Colonic mucosa (tissue), 4 donors: Measurements from ENCODE around the gene CEP43. TPM values are rescaled to one million over a fixed set of nuclear protein-coding genes. Genes with fewer than 3 reads are reported as not detected.

Source experiments
- DNase-seq: peaks from one replicate; pipeline ENCODE4 v3.0.0-alpha.2; 2020
- H3K27ac ChIP-seq: fragments of 200-600 bp; one replicate; pipeline ENCODE4 v1.8.0; 2021
- H3K27me3 ChIP-seq: fragments of 200-600 bp; one replicate; pipeline ENCODE4 v1.8.0; 2021
- H3K36me3 ChIP-seq: fragments of 200-600 bp; one replicate; pipeline ENCODE4 v1.8.0; 2021
- H3K4me1 ChIP-seq: fragments of 200-600 bp; one replicate; pipeline ENCODE4 v1.8.0; 2021; ENCODE audit warnings: mild to moderate bottlenecking
- H3K4me3 ChIP-seq: fragments of 200-600 bp; one replicate; pipeline ENCODE4 v1.8.0; 2021
- H3K9ac ChIP-seq, 2 donors: one replicate each; pipeline ENCODE4 v1.7.0; 2013; ENCODE audit warnings: control low read depth in 2 of 2, low read depth in 2 of 2, low read length in 2 of 2
- H3K9me3 ChIP-seq: fragments of 200-600 bp; one replicate; pipeline ENCODE4 v1.8.0; 2021
- CTCF ChIP-seq: fragments of 200-600 bp; IDR thresholded peaks from one replicate; pipeline ENCODE4 v1.8.0; 2022; ENCODE audit warnings: antibody characterized with exemption, mild to moderate bottlenecking
- intact Hi-C: fragments of 100-400 bp; cut with DNase I; formaldehyde crosslinking; loops from one replicate; pipeline ENCODE4 v1.14.1; 2022
- microRNA-seq: library from miRNA; unstranded; fragments of <30 nt; microRNA quantifications from one replicate; pipeline ENCODE4, GENCODE V29; 2019
- total RNA-seq, 2 donors: library from RNA; stranded (reverse); fragmentation: NEBNext Ultra II Directional in 1 of 2; extraction: Animal tissue kit (Norgen Biotek cat#: 25700) in 1 of 2; gene quantifications; one replicate each; pipeline ENCODE4 v1.2.1, GENCODE V29; 2021
- donor health status: healthy.
- donor health status: DM: no; HTN: no; CAD: no.
- donor health status: DM: no; HTN: no; CAD: no.

CEP43 gene
- total RNA-seq, 2 donors from 2014 or later: 17.3 to 23.8 TPM

- H3K9me3 ChIP-seq: no peaks in the 10 kb centered on the region
- intact Hi-C loops: no loop called here
- no peaks in the 10 kb centered on the region for H3K36me3 ChIP-seq
- H3K4me3 ChIP-seq: no peak overlapping the region
- no peak overlapping the region for H3K9ac ChIP-seq
- no peaks in the 10 kb centered on the region for H3K4me1 ChIP-seq
- no peak for TF ChIP-seq CTCF
- H3K27ac ChIP-seq: no peak overlapping the region
- no peaks in the 10 kb centered on the region for H3K27me3 ChIP-seq
- no peak for DNase-seq
Observed at GRCh38 chr6:167046861-167047495, 47.8 kb downstream of the CEP43 start.

DNA sequence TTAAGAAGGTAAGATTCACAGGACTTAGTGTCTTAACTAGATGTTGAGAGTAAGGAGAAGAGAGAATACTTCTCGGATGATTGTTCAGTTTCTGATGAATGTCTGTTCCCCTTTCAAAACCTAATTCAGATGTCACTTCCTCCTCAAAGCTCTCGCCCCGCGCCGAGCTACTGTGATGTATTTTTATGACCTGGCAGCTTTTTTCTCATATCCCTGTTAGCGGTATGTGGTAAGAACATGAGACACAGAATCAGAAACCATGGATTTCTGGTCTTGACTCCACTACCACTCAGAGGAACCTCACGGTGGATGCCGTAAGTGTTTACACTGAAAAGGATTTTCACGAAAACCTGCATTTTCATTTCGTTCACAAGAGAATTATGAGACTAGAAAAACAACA lies 48.4 kb downstream of the CEP43 start:
- TF ChIP-seq CTCF: no peak
- no peak overlapping the region for H3K4me3 ChIP-seq
- H3K9ac ChIP-seq: no peak overlapping the region
- no peaks in the 10 kb centered on the region for H3K9me3 ChIP-seq
- H3K27me3 ChIP-seq: no peaks in the 10 kb centered on the region
- H3K4me1 ChIP-seq: no peaks in the 10 kb centered on the region
- intact Hi-C loops: no loop called here
- H3K36me3 ChIP-seq: no peaks in the 10 kb centered on the region
- no peak overlapping the region for H3K27ac ChIP-seq
- DNase-seq: no peak

Small RNAs within 50 kb of the gene (microRNA-seq; reads per million reads assigned to microRNA genes)
- not detected for gene MIR3939

Other genes with a start within 250 kb of the CEP43 start
- gene RNASET2, start 42.8 kb upstream of the CEP43 start, total RNA-seq: 100 to 1,000 TPM in 1 of 2 donors, 10 to 100 TPM in 1; 87.1 to 126 TPM
- under 1 TPM; 0.49 to 0.53 TPM for gene CCR6, start 123.7 kb downstream of the CEP43 start, total RNA-seq
- not detected for gene GPR31, start 158.6 kb downstream of the CEP43 start, total RNA-seq